Measurements from ENCODE around the gene SRP9.
A peak's percentile ranks its signal among the peaks of the same experiment; 100 is the strongest.

The SRP9 gene

DNA sequence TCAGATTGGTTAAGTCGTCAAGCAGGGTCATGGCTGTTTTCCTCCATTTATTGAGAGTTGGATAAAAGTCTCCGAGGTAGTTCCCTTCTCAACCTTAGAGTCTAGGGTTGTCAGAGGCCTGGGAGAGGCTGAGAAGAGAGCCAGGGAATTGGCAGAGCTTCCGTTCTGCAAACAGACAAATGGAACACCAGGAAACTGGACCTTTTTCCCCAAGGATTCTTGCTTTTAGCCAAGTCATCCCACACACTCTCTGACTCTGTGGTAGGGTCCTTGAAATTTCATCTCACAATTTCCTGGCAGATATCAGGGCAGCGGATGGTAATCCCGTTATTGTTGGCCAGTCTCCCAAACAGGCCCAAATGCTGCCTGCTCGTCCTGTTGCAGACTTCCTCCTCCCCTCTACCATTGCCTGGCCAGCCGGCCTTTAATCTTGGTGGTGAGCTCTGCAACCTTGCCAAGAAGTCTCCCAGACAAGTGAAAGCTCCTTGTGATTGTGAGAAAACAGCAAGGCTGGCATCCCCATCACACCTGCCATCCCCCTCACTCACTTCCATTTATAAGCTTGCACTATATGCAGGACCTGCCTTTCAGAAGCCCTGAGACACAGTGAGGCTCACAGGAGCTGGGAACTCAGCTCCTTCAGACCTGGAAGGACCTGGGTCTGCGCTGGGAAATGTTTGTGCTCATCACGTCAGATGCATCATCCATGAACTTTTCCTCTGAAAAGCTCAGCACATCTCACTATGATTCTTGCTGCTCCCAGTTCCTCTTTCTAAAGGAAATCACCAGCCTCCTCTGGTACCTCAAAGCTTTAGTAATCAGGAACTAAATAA is 13.7 kb upstream of the SRP9 start:
- H3K36me3 ChIP-seq (ENCODE audit: insufficient read depth, low read length), result no peaks in the 10 kb centered on the region
- no peaks in the 10 kb centered on the region for H3K9me3 ChIP-seq (ENCODE audit: insufficient read depth, low read depth, low read length)
- H3K4me2 ChIP-seq (ENCODE audit: low read depth, low read length, poor library complexity, severe bottlenecking), result no peak overlapping the region
- no peak overlapping the region for H2AFZ ChIP-seq (ENCODE audit: low read length)
- H3K4me3 ChIP-seq (ENCODE audit: low read length, poor library complexity, severe bottlenecking), result no peak overlapping the region
- peaks cover 14% of the 10 kb centered on the region for H3K4me1 ChIP-seq (ENCODE audit: insufficient read depth, low read length, poor library complexity, severe bottlenecking)
- H3K9ac ChIP-seq (ENCODE audit: low read depth, low read length, poor library complexity, severe bottlenecking), result no peak overlapping the region
- H3K27me3 ChIP-seq (ENCODE audit: insufficient read depth, low read length, poor library complexity, severe bottlenecking), result no peaks in the 10 kb centered on the region
- no peaks in the 10 kb centered on the region for H3F3A ChIP-seq (ENCODE audit: low read depth)
- TF ChIP-seq EZH2phosphoT487 (IDR thresholded peaks at IDR 0.05; ENCODE audit: borderline replicate concordance), result no peak
- TF ChIP-seq, protein P1, sequence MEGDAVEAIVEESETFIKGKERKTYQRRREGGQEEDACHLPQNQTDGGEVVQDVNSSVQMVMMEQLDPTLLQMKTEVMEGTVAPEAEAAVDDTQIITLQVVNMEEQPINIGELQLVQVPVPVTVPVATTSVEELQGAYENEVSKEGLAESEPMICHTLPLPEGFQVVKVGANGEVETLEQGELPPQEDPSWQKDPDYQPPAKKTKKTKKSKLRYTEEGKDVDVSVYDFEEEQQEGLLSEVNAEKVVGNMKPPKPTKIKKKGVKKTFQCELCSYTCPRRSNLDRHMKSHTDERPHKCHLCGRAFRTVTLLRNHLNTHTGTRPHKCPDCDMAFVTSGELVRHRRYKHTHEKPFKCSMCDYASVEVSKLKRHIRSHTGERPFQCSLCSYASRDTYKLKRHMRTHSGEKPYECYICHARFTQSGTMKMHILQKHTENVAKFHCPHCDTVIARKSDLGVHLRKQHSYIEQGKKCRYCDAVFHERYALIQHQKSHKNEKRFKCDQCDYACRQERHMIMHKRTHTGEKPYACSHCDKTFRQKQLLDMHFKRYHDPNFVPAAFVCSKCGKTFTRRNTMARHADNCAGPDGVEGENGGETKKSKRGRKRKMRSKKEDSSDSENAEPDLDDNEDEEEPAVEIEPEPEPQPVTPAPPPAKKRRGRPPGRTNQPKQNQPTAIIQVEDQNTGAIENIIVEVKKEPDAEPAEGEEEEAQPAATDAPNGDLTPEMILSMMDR (conservative IDR thresholded peaks at IDR 0.05; ENCODE audit: low read length), result no peak
- no peaks in the 10 kb centered on the region for H4K20me1 ChIP-seq (ENCODE audit: insufficient read depth, low read length, poor library complexity, severe bottlenecking)
- H3K9me2 ChIP-seq (replicated peaks; ENCODE audit: low read depth, low read length), result no peaks in the 10 kb centered on the region
- H3K79me2 ChIP-seq (ENCODE audit: insufficient read depth, low read length), result no peaks in the 10 kb centered on the region

DNA sequence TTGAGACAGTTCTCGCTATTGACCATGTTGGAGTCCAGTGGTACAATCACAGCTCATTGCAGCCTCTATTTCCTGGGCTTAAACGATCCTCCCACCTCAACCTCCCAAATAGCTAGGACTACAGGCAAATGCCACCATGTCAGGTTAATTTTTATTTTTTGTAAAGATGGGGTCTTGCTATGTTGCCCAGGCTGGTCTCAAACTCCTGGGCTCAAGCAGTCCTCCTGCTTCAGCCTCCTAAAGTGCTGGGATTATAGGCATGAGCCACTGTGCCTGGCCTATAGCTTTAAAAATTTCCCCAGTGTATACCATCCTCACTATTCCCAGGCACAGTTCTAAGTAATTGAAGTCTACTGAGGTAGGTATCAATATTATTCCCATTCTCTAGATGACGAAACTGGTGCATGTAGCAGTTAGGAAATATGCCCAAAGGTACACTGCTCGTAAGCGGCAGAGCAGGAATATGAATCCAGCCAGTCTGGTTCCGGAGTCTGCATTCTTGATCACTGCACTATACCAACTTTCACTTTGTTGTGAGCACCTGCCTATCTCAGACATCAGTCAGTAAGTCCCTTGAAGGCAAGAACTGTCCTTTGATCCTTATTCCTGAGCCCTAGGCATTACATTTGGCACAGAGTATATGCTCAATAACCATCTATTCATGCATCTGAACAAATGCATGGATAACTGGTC is 11.5 kb upstream of the SRP9 start:
- Histone ChIP-seq H3K27me3 (ENCODE audit: insufficient read depth, low read length, poor library complexity, severe bottlenecking) (no peaks in the 10 kb centered on the region), H2AFZ (ENCODE audit: low read length) (no peak overlapping the region), H3K4me2 (ENCODE audit: low read depth, low read length, poor library complexity, severe bottlenecking) (no peak overlapping the region), H3K36me3 (ENCODE audit: insufficient read depth, low read length) (no peaks in the 10 kb centered on the region), H3K9me2 (replicated peaks; ENCODE audit: low read depth, low read length) (no peaks in the 10 kb centered on the region), H3K9ac (ENCODE audit: low read depth, low read length, poor library complexity, severe bottlenecking) (no peak overlapping the region), H3F3A (ENCODE audit: low read depth) (no peaks in the 10 kb centered on the region), H3K9me3 (ENCODE audit: insufficient read depth, low read depth, low read length) (no peaks in the 10 kb centered on the region), H3K79me2 (ENCODE audit: insufficient read depth, low read length) (no peaks in the 10 kb centered on the region), H4K20me1 (ENCODE audit: insufficient read depth, low read length, poor library complexity, severe bottlenecking) (no peaks in the 10 kb centered on the region), H3K4me1 (ENCODE audit: insufficient read depth, low read length, poor library complexity, severe bottlenecking) (peaks cover 14% of the 10 kb centered on the region), H3K4me3 (ENCODE audit: low read length, poor library complexity, severe bottlenecking) (no peak overlapping the region)
- no peak for TF ChIP-seq EZH2phosphoT487 (IDR thresholded peaks at IDR 0.05; ENCODE audit: borderline replicate concordance)
- TF ChIP-seq, protein P1 (conservative IDR thresholded peaks at IDR 0.05; ENCODE audit: low read length), result no peak

DNA sequence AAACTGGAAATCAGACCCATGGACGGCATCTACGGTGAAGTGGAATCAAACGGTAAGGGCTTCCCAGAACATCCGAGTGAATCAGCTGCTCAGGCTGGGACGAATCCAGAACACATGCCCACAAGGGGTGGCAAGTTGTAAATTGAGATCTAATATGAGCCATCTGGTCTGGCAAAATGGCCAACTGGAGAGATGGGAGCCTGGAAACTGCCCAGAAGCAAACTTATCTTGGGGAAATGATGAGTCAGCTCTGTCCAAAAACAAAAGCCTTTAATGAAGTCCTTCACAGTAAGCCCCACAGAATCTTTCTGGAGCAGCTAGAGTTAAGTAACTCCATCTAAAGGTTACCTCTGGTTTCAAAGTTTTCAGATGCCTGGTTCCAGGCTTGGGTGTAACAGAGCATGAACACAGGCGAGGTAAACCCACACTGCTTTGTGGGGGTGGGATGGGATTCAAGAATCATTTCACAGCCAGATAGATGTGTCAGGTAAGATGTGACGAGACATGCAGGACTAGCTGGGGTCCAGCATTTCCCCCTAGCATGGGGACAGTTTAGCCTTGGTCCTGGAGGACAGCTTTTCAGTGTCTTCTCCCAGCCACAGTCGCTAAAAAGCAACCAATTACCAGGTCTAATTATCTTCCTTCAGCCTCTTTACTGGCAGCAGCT is 10.5 kb upstream of the SRP9 start:
- H3K27me3 ChIP-seq (ENCODE audit: insufficient read depth, low read length, poor library complexity, severe bottlenecking), result no peaks in the 10 kb centered on the region
- peak overlapping the region; percentile 39 for H3K9ac ChIP-seq (ENCODE audit: low read depth, low read length, poor library complexity, severe bottlenecking)
- H3K79me2 ChIP-seq (ENCODE audit: insufficient read depth, low read length), result no peaks in the 10 kb centered on the region
- H3K9me2 ChIP-seq (replicated peaks; ENCODE audit: low read depth, low read length), result no peaks in the 10 kb centered on the region
- no peaks in the 10 kb centered on the region for H3K36me3 ChIP-seq (ENCODE audit: insufficient read depth, low read length)
- no peak overlapping the region; the same call in 1 of the 2 replicates for H2AFZ ChIP-seq (ENCODE audit: low read length)
- no peaks in the 10 kb centered on the region for H3K9me3 ChIP-seq (ENCODE audit: insufficient read depth, low read depth, low read length)
- H3K4me1 ChIP-seq (ENCODE audit: insufficient read depth, low read length, poor library complexity, severe bottlenecking), result peaks cover 19% of the 10 kb centered on the region
- H3K4me2 ChIP-seq (ENCODE audit: low read depth, low read length, poor library complexity, severe bottlenecking), result no peak overlapping the region
- no peaks in the 10 kb centered on the region for H4K20me1 ChIP-seq (ENCODE audit: insufficient read depth, low read length, poor library complexity, severe bottlenecking)
- H3F3A ChIP-seq (ENCODE audit: low read depth), result no peaks in the 10 kb centered on the region
- no peak overlapping the region for H3K4me3 ChIP-seq (ENCODE audit: low read length, poor library complexity, severe bottlenecking)
- TF ChIP-seq, protein P1 (conservative IDR thresholded peaks at IDR 0.05; ENCODE audit: low read length), result no peak
- no peak for TF ChIP-seq EZH2phosphoT487 (IDR thresholded peaks at IDR 0.05; ENCODE audit: borderline replicate concordance)
